HepG2 (cell line): ENCODE data around the gene PDE1C. TPM values are rescaled to one million over a fixed set of nuclear protein-coding genes. Genes with fewer than 3 reads are reported as not detected.

Experiments
- ATAC-seq: fragments of 200-7000 bp; cut with Tn5 transposase; 3 replicates; pipeline ENCODE4 v1.9.1; 2020; ENCODE audit warnings: mild to moderate bottlenecking, moderate library complexity
- BruUV-seq: library from RNA; stranded (reverse); fragments of 400-500 nt; replicated peaks from 2 replicates; lab custom pipeline; 2021; lab: Mats Ljungman, UMichigan
- CTCF ChIA-PET: fragments of 300-600 bp; formaldehyde crosslinking; extraction: SDS; loops from one replicate; lab custom pipeline; 2021; ENCODE audit warnings: low total read pairs, inconsistent platforms, low intra/inter-chr PET ratio; lab: Yijun Ruan, JAX
- POLR2A ChIA-PET: fragments of 350-600 bp; sonication (Branson Sonifier 250); formaldehyde crosslinking; loops from one replicate; lab custom pipeline; 2020; ENCODE audit warnings: antibody characterized with exemption, inconsistent platforms; lab: Yijun Ruan, JAX
- DNase-seq: peaks from one replicate; pipeline ENCODE4 v3.0.0-alpha.2; 2015; ENCODE audit warnings: low spot score
- FAIRE-seq: peaks from 3 replicates; lab custom pipeline; 2011; peaks lifted over from hg19 to GRCh38; lab: Jason Lieb, UNC
- H2AFZ ChIP-seq: one replicate; pipeline ENCODE4 v1.6.1; 2011; ENCODE audit warnings: low read length, inconsistent platforms
- H3K27ac ChIP-seq: fragments of 300-600 bp; 3 replicates; pipeline ENCODE4 v1.8.0; 2011; ENCODE audit warnings: mixed run types, mild to moderate bottlenecking, mixed read lengths, low read length, inconsistent platforms; ENCODE audit not compliant: insufficient read depth; ENCODE audit errors: extremely low read length
- H3K27me3 ChIP-seq, 2 experiments: fragments of 200-600 bp in 1 of 2; 2 replicates in 1 of 2; 3 replicates in 1 of 2; pipeline versions ENCODE4 v1.6.0 to v1.8.0; 2011; ENCODE audit warnings: low read length in 2 of 2, mild to moderate bottlenecking in 2 of 2, moderate library complexity in 2 of 2, inconsistent platforms in 1 of 2; ENCODE audit not compliant: insufficient read depth in 2 of 2, control insufficient read depth in 1 of 2
- H3K36me3 ChIP-seq, 2 experiments: fragments of 200-600 bp in 1 of 2; replicated peaks in 1 of 2; 2 replicates in 1 of 2; 3 replicates in 1 of 2; pipeline versions ENCODE4 v1.5.1 to v1.8.0; 2011; ENCODE audit warnings: low read length in 2 of 2, inconsistent platforms in 1 of 2; ENCODE audit not compliant: insufficient read depth in 2 of 2, control insufficient read depth in 1 of 2
- H3K4me1 ChIP-seq: 2 replicates; pipeline ENCODE4 v1.5.1; 2012; ENCODE audit warnings: low read length, inconsistent platforms; ENCODE audit not compliant: insufficient read depth
- H3K4me2 ChIP-seq: 2 replicates; pipeline ENCODE4 v1.6.0; 2011; ENCODE audit warnings: low read depth, low read length, inconsistent platforms
- H3K4me3 ChIP-seq, 3 experiments: fragments of 200-600 bp in 1 of 3; sonication (generic), shearing (Covaris generic) in 1 of 3; replicated peaks in 1 of 3; 2 replicates each; pipeline ENCODE4 v1.5.1; 2011 to 2016; ENCODE audit warnings: low read length in 3 of 3, inconsistent platforms in 2 of 3, low read depth in 2 of 3, mild to moderate bottlenecking in 2 of 3, control low read depth in 1 of 3, mixed read lengths in 1 of 3; ENCODE audit not compliant: insufficient read depth in 1 of 3
- H3K79me2 ChIP-seq: one replicate; pipeline ENCODE4 v1.6.1; 2011; ENCODE audit warnings: low read length, inconsistent platforms; ENCODE audit not compliant: insufficient read depth
- H3K9ac ChIP-seq: 2 replicates; pipeline ENCODE4 v1.6.0; 2011; ENCODE audit warnings: mild to moderate bottlenecking, low read depth, low read length, inconsistent platforms; ENCODE audit not compliant: insufficient read depth
- H3K9me3 ChIP-seq: 2 replicates; pipeline ENCODE4 v1.5.1; 2012; ENCODE audit warnings: mild to moderate bottlenecking, low read length
- H4K20me1 ChIP-seq: 2 replicates; pipeline ENCODE4 v1.6.0; 2011; ENCODE audit warnings: inconsistent platforms, mild to moderate bottlenecking, low read length, moderate library complexity; ENCODE audit not compliant: insufficient read depth
- CREM ChIP-seq, 2 experiments: sonication (generic) in 1 of 2; formaldehyde crosslinking in 1 of 2; IDR thresholded peaks; 2 replicates each; pipeline versions ENCODE4 v1.4.0 to v1.6.1; 2016 to 2020; ENCODE audit warnings: antibody characterized with exemption in 1 of 2, mild to moderate bottlenecking in 1 of 2, missing genetic modification reagents in 1 of 2
- GTF2F1 ChIP-seq: fragments of 150-350 bp; IDR thresholded peaks from 2 replicates; pipeline ENCODE4 v1.6.1; 2014; ENCODE audit warnings: low read length
- HIC2 ChIP-seq: sonication (generic); formaldehyde crosslinking; IDR thresholded peaks from 2 replicates; pipeline ENCODE4 v1.9.0; 2022; ENCODE audit warnings: low read depth, missing genetic modification reagents
- HMG20A ChIP-seq: IDR thresholded peaks from 2 replicates; pipeline ENCODE4 v1.6.1; 2016; ENCODE audit warnings: borderline replicate concordance
- IKZF1 ChIP-seq: fragments of 450-650 bp; IDR thresholded peaks from 2 replicates; pipeline ENCODE4 v1.7.1; 2016
- MIER2 ChIP-seq: IDR thresholded peaks from 2 replicates; pipeline ENCODE4 v1.6.1; 2016; ENCODE audit warnings: missing biosample characterization, missing genetic modification reagents
- ZBTB4 ChIP-seq: sonication (generic); formaldehyde crosslinking; IDR thresholded peaks from 2 replicates; pipeline ENCODE4 v1.4.0; 2020; ENCODE audit warnings: missing genetic modification reagents, mild to moderate bottlenecking, borderline replicate concordance
- ZKSCAN1 ChIP-seq: fragments of 150-350 bp; IDR thresholded peaks from 2 replicates; pipeline ENCODE4 v1.6.1; 2014; ENCODE audit warnings: low read length
- ZNF263 ChIP-seq: sonication (generic); formaldehyde crosslinking; IDR thresholded peaks from 2 replicates; pipeline ENCODE4 v1.4.0; 2020; ENCODE audit warnings: missing genetic modification reagents
- ZNF839 ChIP-seq: sonication (generic); formaldehyde crosslinking; IDR thresholded peaks from 2 replicates; pipeline ENCODE4 v1.4.0; 2020; ENCODE audit warnings: missing genetic modification reagents, mild to moderate bottlenecking, borderline replicate concordance
- ZNF883 ChIP-seq: sonication (generic); formaldehyde crosslinking; IDR thresholded peaks from 2 replicates; pipeline ENCODE4 v1.5.1; 2020; ENCODE audit warnings: mild to moderate bottlenecking, missing genetic modification reagents; ENCODE audit errors: not compliant biosample characterization
- in situ Hi-C: cut with HindIII; loops from 2 replicates; pipeline ENCODE4 v1.10.0; 2017; ENCODE audit warnings: low pct_unique_long_range_greater_than_20kb; ENCODE audit not compliant: extremely low pct_ligation_motif_present
- intact Hi-C: fragments of 100-400 bp; cut with micrococcal nuclease; formaldehyde crosslinking; loops from one replicate; pipeline ENCODE4 v1.10.0; 2022; ENCODE audit not compliant: unreplicated experiment
- polyA plus RNA-seq, 8 experiments: library from polyadenylated mRNA; depleted of rRNA in 3 of 8; stranded (reverse) in 7 of 8; unstranded in 1 of 8; fragments of >200 nt; fragmentation: Illumina TruSeq in 4 of 8; extraction: Trizol in 4 of 8; gene quantifications; 2 replicates each; pipeline versions ENCODE4 v1.2.1 to v1.2.3, GENCODE V29; 2011 to 2016; ENCODE audit warnings: low read depth in 4 of 8, missing spikeins in 1 of 8, mixed read lengths in 1 of 8; ENCODE audit not compliant: insufficient read depth in 1 of 8
- total RNA-seq, 5 experiments: library from RNA; depleted of rRNA; stranded (reverse); fragments of >200 nt; fragmentation: Illumina TruSeq; extraction: Trizol; gene quantifications; 2 replicates each; pipeline ENCODE4 v1.2.3, GENCODE V29; 2016; ENCODE audit warnings: low read depth in 1 of 5

The PDE1C gene
- total and polyA plus RNA-seq, 2 of the 13 experiments (the other 11 are each of a cell fraction or from before 2014, with no cell fraction given) = not detected

GRCh38 chr7:31763548-31763947 is 306.7 kb downstream of the PDE1C start (continued):
- TF ChIP-seq ZBTB4 (CRISPR knock-in tag) = no peak
- no peak for TF ChIP-seq ZKSCAN1
- TF ChIP-seq HMG20A = no peak
- TF ChIP-seq, all 625 proteins: peak for 0

- Histone ChIP-seq H3K79me2 (no peaks in the 10 kb centered on the region), H3K4me1 (no peaks in the 10 kb centered on the region), H3K4me3 (no peak overlapping the region), H3K4me2 (no peak overlapping the region), H4K20me1 (no peaks in the 10 kb centered on the region), H2AFZ (no peak overlapping the region), H3K9ac (no peak overlapping the region), H3K9me3 (no peaks in the 10 kb centered on the region), H3K27ac (no peak overlapping the region), H3K36me3 (no peaks in the 10 kb centered on the region), H3K27me3 (no peaks in the 10 kb centered on the region)
- ChIA-PET CTCF (no interaction called here), POLR2A (no interaction called here)
- in situ Hi-C loops = no loop called here
- TF ChIP-seq ZNF263 (CRISPR knock-in tag) = no peak
- TF ChIP-seq ZNF839 = no peak
- no peak for TF ChIP-seq GTF2F1
- no peak for TF ChIP-seq CREM (IDR thresholded peaks at IDR 0.05)
- no peak for TF ChIP-seq CREM (CRISPR knock-in tag; IDR thresholded peaks at IDR 0.05)
- no peak for TF ChIP-seq HIC2 (CRISPR knock-in tag)
- no peak for TF ChIP-seq IKZF1
- no peak for TF ChIP-seq ZNF883 (CRISPR knock-in tag)
- no peak for TF ChIP-seq MIER2 (CRISPR knock-in tag)
- no TSS peak for BruUV-seq
- ATAC-seq (no peak), FAIRE-seq (no peak), DNase-seq (no peak)
- intact Hi-C loops = no loop called here
These were observed 308.6 kb downstream of the PDE1C start for GRCh38 chr7:31761646-31762045.
